ENCODE measurements around the gene ARFRP1.
A peak's percentile ranks its signal among the peaks of the same experiment; 100 is the strongest.

ARFRP1 gene

GRCh38 chr20:63743210-63743970, 35.6 kb upstream of the ARFRP1 start:
- DNase-seq (ENCODE audit: low read depth), result no peak

- no peak for DNase-seq (ENCODE audit: low read depth)
These were observed 34.7 kb upstream of the ARFRP1 start for GRCh38 chr20:63742381-63743024.

- DNase-seq (ENCODE audit: low read depth), result no peak
These were observed 34.1 kb upstream of the ARFRP1 start for GRCh38 chr20:63741676-63742380.

- no peak for DNase-seq (ENCODE audit: low read depth)
These were observed 33.5 kb upstream of the ARFRP1 start for GRCh38 chr20:63741354-63741675.

- DNase-seq (ENCODE audit: low read depth), result no peak
These were observed 33.0 kb upstream of the ARFRP1 start for GRCh38 chr20:63740627-63741353.

- DNase-seq (ENCODE audit: low read depth), result no peak
These were observed 32.4 kb upstream of the ARFRP1 start for GRCh38 chr20:63740070-63740626.

GRCh38 chr20:63739130-63740069, 31.6 kb upstream of the ARFRP1 start, which contains the start of gene SLC2A4RG:
TSS of gene SLC2A4RG (plus strand) at chr20:63739776. CDS start at chr20:63739913, 137 bp downstream.
- peak; percentile 57 for DNase-seq (ENCODE audit: low read depth)

GRCh38 chr20:63738687-63739129, 30.9 kb upstream of the ARFRP1 start:
- no peak for DNase-seq (ENCODE audit: low read depth)

GRCh38 chr20:63737945-63738686, 30.3 kb upstream of the ARFRP1 start:
- DNase-seq (ENCODE audit: low read depth), result no peak

GRCh38 chr20:63737695-63737944, 29.8 kb upstream of the ARFRP1 start:
- no peak for DNase-seq (ENCODE audit: low read depth)

GRCh38 chr20:63736893-63737694, 29.3 kb upstream of the ARFRP1 start:
- DNase-seq (ENCODE audit: low read depth), result peak; percentile 52

- peak; percentile 60 for DNase-seq (ENCODE audit: low read depth)
These were observed 28.3 kb upstream of the ARFRP1 start, which contains the start of gene LIME1 for GRCh38 chr20:63735859-63736718. TSS of gene LIME1 (plus strand) at chr20:63736664. CDS start at chr20:63737550, 886 bp downstream.

GRCh38 chr20:63734946-63735858, 27.4 kb upstream of the ARFRP1 start:
- no peak for DNase-seq (ENCODE audit: low read depth)

GRCh38 chr20:63734111-63734945, 26.6 kb upstream of the ARFRP1 start:
- no peak for DNase-seq (ENCODE audit: low read depth)

GRCh38 chr20:63733579-63734081, 25.9 kb upstream of the ARFRP1 start:
- DNase-seq (ENCODE audit: low read depth), result no peak

- DNase-seq (ENCODE audit: low read depth), result no peak
These were observed 25.3 kb upstream of the ARFRP1 start for GRCh38 chr20:63733117-63733516.
